ENCODE results near the gene FCN1. TPM values are rescaled to one million over a fixed set of nuclear protein-coding genes. Genes with fewer than 3 reads are reported as not detected.

The FCN1 gene
- total RNA-seq, 1 experiment from 2014 or later, result not detected

DNA sequence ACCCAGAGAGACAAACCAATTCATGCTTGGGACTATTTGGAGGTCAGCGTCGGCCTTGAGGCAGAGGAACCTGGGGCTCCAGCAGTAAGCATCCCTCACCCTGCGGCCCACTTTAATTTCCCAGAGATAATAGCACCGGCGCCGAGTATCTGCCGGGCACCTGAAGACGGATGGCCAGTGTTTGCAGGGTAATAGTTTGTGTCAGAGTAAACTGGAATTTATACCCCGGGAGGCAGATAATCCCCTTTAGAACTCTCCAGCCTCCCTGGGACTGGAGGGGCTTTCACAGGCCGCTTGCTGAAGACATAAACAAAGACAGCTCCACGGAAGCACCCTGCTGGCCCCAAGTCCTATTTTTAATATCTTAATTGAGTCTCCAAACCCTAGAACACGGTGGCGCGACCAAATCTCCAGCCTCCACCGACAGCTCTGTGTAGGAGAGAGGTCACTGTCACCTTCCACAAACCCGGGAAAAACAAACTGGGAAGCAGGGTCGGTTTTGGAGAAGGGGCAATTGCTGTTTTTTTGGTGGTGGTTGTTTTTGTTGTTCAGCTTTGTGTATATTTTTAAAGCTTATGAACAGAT lies 17.4 kb upstream of the FCN1 start:
- BruUV-seq (replicated peaks), result no TSS peak
- ChIA-PET CTCF (interaction anchor here (0.6 kb wide), 1 partner anchor 532 kb away, joined by 3 read pairs; no protein-coding TSS in a partner anchor), POLR2A (no interaction called here)
- intact Hi-C loops (cut with micrococcal nuclease), result no loop called here
- peaks cover 91% of the 10 kb centered on the region for H3K27me3 Mint-ChIP-seq (ENCODE audit: insufficient read depth, unreplicated experiment)
- no peak for TF ChIP-seq CTCF (IDR thresholded peaks at IDR 0.05; ENCODE audit: unreplicated experiment)
- no peak for DNase-seq (ENCODE audit: unreplicated experiment)
- no peak overlapping the region for H3K27ac Mint-ChIP-seq (ENCODE audit: low read depth, unreplicated experiment)
- no peak overlapping the region for H3K4me3 Mint-ChIP-seq (ENCODE audit: unreplicated experiment)
- H3K4me1 Mint-ChIP-seq (ENCODE audit: insufficient read depth, unreplicated experiment), result no peaks in the 10 kb centered on the region
- H3K9me3 Mint-ChIP-seq (ENCODE audit: unreplicated experiment), result no peaks in the 10 kb centered on the region
- no peaks in the 10 kb centered on the region for H3K36me3 Mint-ChIP-seq (ENCODE audit: insufficient read depth, unreplicated experiment)

- no peaks in the 10 kb centered on the region for H3K36me3 Mint-ChIP-seq (ENCODE audit: insufficient read depth, unreplicated experiment)
- BruUV-seq (replicated peaks), result no TSS peak
- no peak overlapping the region for H3K27ac Mint-ChIP-seq (ENCODE audit: low read depth, unreplicated experiment)
- H3K4me1 Mint-ChIP-seq (ENCODE audit: insufficient read depth, unreplicated experiment), result no peaks in the 10 kb centered on the region
- H3K9me3 Mint-ChIP-seq (ENCODE audit: unreplicated experiment), result no peaks in the 10 kb centered on the region
- POLR2A ChIA-PET, result no interaction called here
- peaks cover 97% of the 10 kb centered on the region for H3K27me3 Mint-ChIP-seq (ENCODE audit: insufficient read depth, unreplicated experiment)
- no peak for DNase-seq (ENCODE audit: unreplicated experiment)
- CTCF ChIA-PET, result interaction anchor here (0.6 kb wide), 1 partner anchor 500 kb away, joined by 3 read pairs; no protein-coding TSS in a partner anchor
- intact Hi-C loops (cut with micrococcal nuclease), result no loop called here
- no peak for TF ChIP-seq CTCF (IDR thresholded peaks at IDR 0.05; ENCODE audit: unreplicated experiment)
- no peak overlapping the region for H3K4me3 Mint-ChIP-seq (ENCODE audit: unreplicated experiment)
Observed at GRCh38 chr9:134933076-134933659, 15.5 kb upstream of the FCN1 start.

DNA sequence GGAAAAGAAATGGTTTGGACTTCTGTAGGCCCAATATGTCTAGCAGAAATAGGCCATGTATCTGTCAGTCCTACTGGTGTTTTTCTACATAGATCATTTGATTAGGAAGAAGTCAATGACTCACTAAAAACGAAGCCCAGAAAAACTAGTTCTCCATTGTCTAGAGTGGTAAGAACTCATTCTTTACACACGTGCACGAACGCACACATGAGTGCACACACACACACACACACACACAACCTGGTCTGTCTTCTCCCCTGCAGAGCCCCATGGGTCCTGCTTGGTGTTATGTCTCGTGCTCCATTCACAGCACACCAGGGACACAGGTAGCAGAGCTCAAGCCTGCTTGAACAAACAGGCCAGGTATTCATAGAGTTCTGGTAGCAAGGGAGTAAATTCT lies 14.9 kb upstream of the FCN1 start:
- H3K27me3 Mint-ChIP-seq (ENCODE audit: insufficient read depth, unreplicated experiment), result peaks cover 100% of the 10 kb centered on the region
- CTCF ChIA-PET, result interaction anchor here (0.6 kb wide), 1 partner anchor 500 kb away, joined by 3 read pairs; no protein-coding TSS in a partner anchor

DNA sequence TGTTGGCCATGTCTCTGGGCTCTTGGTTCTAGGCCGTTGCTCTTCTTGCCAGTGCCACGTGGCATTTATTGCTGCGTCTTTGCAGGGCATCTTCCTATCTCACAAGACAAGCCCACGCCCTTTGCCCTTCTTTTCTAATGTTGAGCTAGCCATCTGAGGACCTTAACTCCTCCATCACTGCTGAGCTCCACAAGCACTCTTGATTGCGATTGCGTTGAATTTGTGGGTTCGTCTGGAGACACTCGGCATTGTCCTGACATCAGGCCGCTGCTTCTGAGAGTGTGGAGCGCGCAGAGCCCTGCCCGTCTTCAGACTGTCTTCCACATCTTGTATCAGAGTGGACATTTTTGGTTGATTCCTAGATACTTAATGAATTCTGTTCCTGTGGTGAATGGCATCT lies 14.5 kb upstream of the FCN1 start:
- peaks cover 98% of the 10 kb centered on the region for H3K27me3 Mint-ChIP-seq (ENCODE audit: insufficient read depth, unreplicated experiment)
- no peak for DNase-seq (ENCODE audit: unreplicated experiment)
- no peak overlapping the region for H3K4me3 Mint-ChIP-seq (ENCODE audit: unreplicated experiment)
- no peak overlapping the region for H3K27ac Mint-ChIP-seq (ENCODE audit: low read depth, unreplicated experiment)
- BruUV-seq (replicated peaks), result no TSS peak
- H3K4me1 Mint-ChIP-seq (ENCODE audit: insufficient read depth, unreplicated experiment), result no peaks in the 10 kb centered on the region
- no peaks in the 10 kb centered on the region for H3K36me3 Mint-ChIP-seq (ENCODE audit: insufficient read depth, unreplicated experiment)
- CTCF ChIA-PET, result interaction anchor here (0.7 kb wide), 1 partner anchor 774 kb away, joined by 3 read pairs; no protein-coding TSS in a partner anchor
- no peak for TF ChIP-seq CTCF (IDR thresholded peaks at IDR 0.05; ENCODE audit: unreplicated experiment)
- intact Hi-C loops (cut with micrococcal nuclease), result no loop called here
- POLR2A ChIA-PET, result no interaction called here
- no peaks in the 10 kb centered on the region for H3K9me3 Mint-ChIP-seq (ENCODE audit: unreplicated experiment)

More for the DNA sequence above, 14.9 kb upstream of the FCN1 start:
- intact Hi-C loops (cut with micrococcal nuclease), result no loop called here
- Mint-ChIP-seq H3K4me1 (ENCODE audit: insufficient read depth, unreplicated experiment) (no peaks in the 10 kb centered on the region), H3K9me3 (ENCODE audit: unreplicated experiment) (no peaks in the 10 kb centered on the region), H3K36me3 (ENCODE audit: insufficient read depth, unreplicated experiment) (no peaks in the 10 kb centered on the region), H3K4me3 (ENCODE audit: unreplicated experiment) (no peak overlapping the region), H3K27ac (ENCODE audit: low read depth, unreplicated experiment) (no peak overlapping the region)
- no peak for TF ChIP-seq CTCF (IDR thresholded peaks at IDR 0.05; ENCODE audit: unreplicated experiment)
- BruUV-seq (replicated peaks), result no TSS peak
- no peak for DNase-seq (ENCODE audit: unreplicated experiment)
- POLR2A ChIA-PET, result no interaction called here

All from MCF 10A (cell line).